Breast epithelium (tissue), 4 donors: ENCODE data around the gene HERC5. TPM values are rescaled to one million over a fixed set of nuclear protein-coding genes. Genes with fewer than 3 reads are reported as not detected.
A peak's percentile ranks its signal among the peaks of the same experiment; 100 is the strongest.
"Not testable (repeated sequence)": the region's sequence is repeated elsewhere in the genome, so short reads cannot be mapped to it uniquely, and the experiment has no call there.

ENCODE experiments used
- DNase-seq, 2 donors: peaks; one replicate each; pipeline ENCODE4 v3.0.0-alpha.2; 2019; ENCODE audit warnings: low spot score in 2 of 2
- H3K27ac ChIP-seq, 2 donors: fragments of 200-600 bp; sonication (generic) in 1 of 2; one replicate each; pipeline ENCODE4 v1.5.1; 2016 to 2019; ENCODE audit warnings: mild to moderate bottlenecking in 1 of 2
- H3K27me3 ChIP-seq, 2 donors: fragments of 200-600 bp; sonication (generic) in 1 of 2; one replicate each; pipeline versions ENCODE4 v1.5.1 to v1.6.0; 2017 to 2019; ENCODE audit warnings: control low read depth in 1 of 2, mild to moderate bottlenecking in 1 of 2
- H3K36me3 ChIP-seq: fragments of 200-600 bp; one replicate; pipeline ENCODE4 v1.5.1; 2019
- H3K4me1 ChIP-seq, 2 donors: fragments of 200-600 bp; sonication (generic); one replicate each; pipeline ENCODE4 v1.5.1; 2016 to 2019; ENCODE audit warnings: control low read depth in 1 of 2
- H3K4me3 ChIP-seq, 3 donors: fragments of 200-600 bp; sonication (generic); 1 replicate in 2 of 3; 2 replicates in 1 of 3; pipeline ENCODE4 v1.5.1; 2016 to 2019; ENCODE audit warnings: mild to moderate bottlenecking in 3 of 3, moderate library complexity in 2 of 3
- H3K9me3 ChIP-seq, 2 donors: fragments of 200-600 bp; sonication (generic) in 1 of 2; one replicate each; pipeline ENCODE4 v1.5.1; 2016 to 2019; ENCODE audit warnings: control low read depth in 1 of 2
- POLR2A ChIP-seq: fragments of 450-650 bp; IDR thresholded peaks from one replicate; pipeline ENCODE4 v1.6.1; 2016; ENCODE audit warnings: antibody characterized with exemption, mild to moderate bottlenecking, moderate library complexity
- POLR2AphosphoS5 ChIP-seq, 3 donors: sonication (generic); formaldehyde crosslinking; IDR thresholded peaks; one replicate each; pipeline ENCODE4 v1.6.1; 2017; ENCODE audit warnings: antibody characterized with exemption in 3 of 3
- intact Hi-C: fragments of 100-400 bp; cut with DNase I; formaldehyde crosslinking; loops from one replicate; pipeline ENCODE4 v1.15.1; 2023; ENCODE audit warnings: low total_unique reads
- total RNA-seq, 3 donors: library from RNA; depleted of rRNA; stranded (reverse); fragments of >200 nt; gene quantifications; one replicate each; pipeline ENCODE4 v1.1.0, GENCODE V29; 2016
- TF ChIP-seq, protein P1 (sequence below), 3 donors: fragments of 450-650 bp; IDR thresholded peaks; one replicate each; pipeline ENCODE4 v1.5.1; 2016 to 2017; ENCODE audit warnings: antibody characterized with exemption in 3 of 3, mild to moderate bottlenecking in 3 of 3, moderate library complexity in 3 of 3

The HERC5 gene
- total RNA-seq, 3 donors from 2014 or later: 5.0 to 5.9 (median 5.9) TPM

GRCh38 chr4:88533937-88534750 lies 77.2 kb downstream of the HERC5 start:
- no peak overlapping the region for H3K4me3 ChIP-seq
- H3K36me3 ChIP-seq: no peaks in the 10 kb centered on the region
- TF ChIP-seq POLR2AphosphoS5 (IDR thresholded peaks at IDR 0.05) (no peak), POLR2A (no peak)
- TF ChIP-seq, protein P1, sequence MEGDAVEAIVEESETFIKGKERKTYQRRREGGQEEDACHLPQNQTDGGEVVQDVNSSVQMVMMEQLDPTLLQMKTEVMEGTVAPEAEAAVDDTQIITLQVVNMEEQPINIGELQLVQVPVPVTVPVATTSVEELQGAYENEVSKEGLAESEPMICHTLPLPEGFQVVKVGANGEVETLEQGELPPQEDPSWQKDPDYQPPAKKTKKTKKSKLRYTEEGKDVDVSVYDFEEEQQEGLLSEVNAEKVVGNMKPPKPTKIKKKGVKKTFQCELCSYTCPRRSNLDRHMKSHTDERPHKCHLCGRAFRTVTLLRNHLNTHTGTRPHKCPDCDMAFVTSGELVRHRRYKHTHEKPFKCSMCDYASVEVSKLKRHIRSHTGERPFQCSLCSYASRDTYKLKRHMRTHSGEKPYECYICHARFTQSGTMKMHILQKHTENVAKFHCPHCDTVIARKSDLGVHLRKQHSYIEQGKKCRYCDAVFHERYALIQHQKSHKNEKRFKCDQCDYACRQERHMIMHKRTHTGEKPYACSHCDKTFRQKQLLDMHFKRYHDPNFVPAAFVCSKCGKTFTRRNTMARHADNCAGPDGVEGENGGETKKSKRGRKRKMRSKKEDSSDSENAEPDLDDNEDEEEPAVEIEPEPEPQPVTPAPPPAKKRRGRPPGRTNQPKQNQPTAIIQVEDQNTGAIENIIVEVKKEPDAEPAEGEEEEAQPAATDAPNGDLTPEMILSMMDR (IDR thresholded peaks at IDR 0.05): no peak

GRCh38 chr4:88535090-88535755 lies 78.3 kb downstream of the HERC5 start:
- H3K4me1 ChIP-seq: no peaks in the 10 kb centered on the region
- H3K9me3 ChIP-seq: no peaks in the 10 kb centered on the region
- H3K27me3 ChIP-seq: no peaks in the 10 kb centered on the region
- H3K36me3 ChIP-seq: no peaks in the 10 kb centered on the region
- H3K27ac ChIP-seq: no peak overlapping the region
- TF ChIP-seq, protein P1 (IDR thresholded peaks at IDR 0.05): no peak
- TF ChIP-seq POLR2AphosphoS5 (IDR thresholded peaks at IDR 0.05) (no peak), POLR2A (no peak)
- intact Hi-C loops: no loop called here
- DNase-seq: no peak
- H3K4me3 ChIP-seq: no peak overlapping the region

More at GRCh38 chr4:88533937-88534750, 77.2 kb downstream of the HERC5 start:
- no peaks in the 10 kb centered on the region for H3K9me3 ChIP-seq
- no peak overlapping the region for H3K27ac ChIP-seq
- no peaks in the 10 kb centered on the region for H3K4me1 ChIP-seq
- H3K27me3 ChIP-seq: no peaks in the 10 kb centered on the region
- no peak for DNase-seq
- intact Hi-C loops: no loop called here

- Histone ChIP-seq H3K4me1 (no peaks in the 10 kb centered on the region), H3K36me3 (no peaks in the 10 kb centered on the region), H3K9me3 (no peaks in the 10 kb centered on the region), H3K4me3 (no peak overlapping the region), H3K27ac (no peak overlapping the region), H3K27me3 (no peaks in the 10 kb centered on the region)
- TF ChIP-seq POLR2AphosphoS5 (IDR thresholded peaks at IDR 0.05) (no peak), POLR2A (no peak)
- TF ChIP-seq, protein P1 (IDR thresholded peaks at IDR 0.05): no peak
- no peak for DNase-seq
- intact Hi-C loops: no loop called here
Observed at GRCh38 chr4:88537709-88538108, 80.8 kb downstream of the HERC5 start.

- intact Hi-C loops, H3K36me3 ChIP-seq, H3K9me3 ChIP-seq, H3K27ac ChIP-seq, H3K4me3 ChIP-seq, H3K4me1 ChIP-seq, H3K27me3 ChIP-seq: not testable (repeated sequence)
- peak in 1 of 2 donors; percentile 65 for DNase-seq
- TF ChIP-seq, protein P1 (IDR thresholded peaks at IDR 0.05): peak in 2 of 3 donors; percentile 36 to 42
Observed at GRCh38 chr4:88539322-88540068, 82.6 kb downstream of the HERC5 start.
